GM12892 (cell line): ENCODE results near the gene PNPLA6.

Source experiments
- POLR2A ChIP-seq: IDR thresholded peaks from 2 replicates; pipeline ENCODE4 v1.6.1; 2011; ENCODE audit warnings: low read depth, low read length, control low read depth
- POLR2AphosphoS5 ChIP-seq: IDR thresholded peaks from 2 replicates; pipeline ENCODE4 v1.6.1; 2011; ENCODE audit warnings: low read depth, low read length, control low read depth
- TAF1 ChIP-seq: IDR thresholded peaks from 2 replicates; pipeline ENCODE4 v1.6.1; 2011; ENCODE audit warnings: low read depth, mild to moderate bottlenecking, control low read depth, low read length, borderline replicate concordance

GRCh38 chr19:7607874-7608560, 72.5 kb downstream of the PNPLA6 start:
- TF ChIP-seq POLR2AphosphoS5 (no peak), POLR2A (no peak), TAF1 (no peak)
